Breast epithelium (tissue), 3 donors: ENCODE results near the gene ERF.

Experiments used
- CTCF ChIP-seq, 3 donors: fragments of 450-650 bp; IDR thresholded peaks; one replicate each; pipeline ENCODE4 v1.5.1; 2016 to 2017; ENCODE audit warnings: antibody characterized with exemption in 3 of 3, mild to moderate bottlenecking in 3 of 3, moderate library complexity in 3 of 3
- POLR2AphosphoS5 ChIP-seq, 3 donors: sonication (generic); formaldehyde crosslinking; IDR thresholded peaks; one replicate each; pipeline ENCODE4 v1.6.1; 2017; ENCODE audit warnings: antibody characterized with exemption in 3 of 3

GRCh38 chr19:42254850-42255765 lies at the start of gene ERF:
- TF ChIP-seq POLR2AphosphoS5 (IDR thresholded peaks at IDR 0.05) (peak; percentile 74 to 96 (median 95)), CTCF (IDR thresholded peaks at IDR 0.05) (no peak)
